HG03469 (cell line): ENCODE data around the gene EGFR.

ENCODE experiments used
- ATAC-seq: cut with Tn5 transposase; IDR thresholded peaks from one replicate; pipeline ENCODE4 v1.9.1; 2021; ENCODE audit warnings: mild to moderate bottlenecking, moderate library complexity, moderate number of reproducible peaks; ENCODE audit not compliant: unreplicated experiment

Gene EGFR

GRCh38 chr7:55205124-55205955 is 186.5 kb downstream of the EGFR start:
- ATAC-seq: no peak

- peak; percentile 63 for ATAC-seq
These were observed 187.6 kb downstream of the EGFR start for GRCh38 chr7:55206235-55207029.

GRCh38 chr7:55207436-55208125 is 188.8 kb downstream of the EGFR start:
- ATAC-seq: no peak

GRCh38 chr7:55209366-55209765 is 190.5 kb downstream of the EGFR start:
- no peak for ATAC-seq

GRCh38 chr7:55210176-55210575 is 191.4 kb downstream of the EGFR start:
- ATAC-seq: no peak

GRCh38 chr7:55210716-55211115 is 191.9 kb downstream of the EGFR start:
- ATAC-seq: no peak

- ATAC-seq: no peak
These were observed 192.9 kb downstream of the EGFR start for GRCh38 chr7:55211726-55212125.

GRCh38 chr7:55212176-55212575 is 193.4 kb downstream of the EGFR start:
- ATAC-seq: no peak

- no peak for ATAC-seq
These were observed 194.0 kb downstream of the EGFR start for GRCh38 chr7:55212838-55213237.

GRCh38 chr7:55214707-55215106 is 195.9 kb downstream of the EGFR start:
- ATAC-seq: no peak

- no peak for ATAC-seq
These were observed 204.2 kb downstream of the EGFR start for GRCh38 chr7:55223023-55223422.

GRCh38 chr7:55224111-55224510 is 205.3 kb downstream of the EGFR start:
- no peak for ATAC-seq

GRCh38 chr7:55224810-55225209 is 206.0 kb downstream of the EGFR start:
- no peak for ATAC-seq

- no peak for ATAC-seq
These were observed 211.2 kb downstream of the EGFR start for GRCh38 chr7:55230014-55230413.

GRCh38 chr7:55231736-55232280 is 213.0 kb downstream of the EGFR start:
- no peak for ATAC-seq

- no peak for ATAC-seq
These were observed 214.2 kb downstream of the EGFR start for GRCh38 chr7:55233001-55233400.

GRCh38 chr7:55234408-55234807 is 215.6 kb downstream of the EGFR start:
- ATAC-seq: no peak

GRCh38 chr7:55235115-55235514 is 216.3 kb downstream of the EGFR start:
- ATAC-seq: no peak

GRCh38 chr7:55235801-55236200 is 217.0 kb downstream of the EGFR start:
- ATAC-seq: no peak

GRCh38 chr7:55236476-55236875 is 217.7 kb downstream of the EGFR start:
- ATAC-seq: no peak
